HepG2 (cell line): ENCODE data around the gene ACAP1. TPM values are rescaled to one million over a fixed set of nuclear protein-coding genes. Genes with fewer than 3 reads are reported as not detected.

Experiments
- BCL6 ChIP-seq: IDR thresholded peaks from 2 replicates; pipeline ENCODE4 v1.6.1; 2016; ENCODE audit warnings: missing genetic modification reagents, missing compliant biosample characterization
- ELF4 ChIP-seq: sonication (generic); formaldehyde crosslinking; IDR thresholded peaks from 2 replicates; pipeline ENCODE4 v1.5.0; 2020; ENCODE audit warnings: missing genetic modification reagents, mild to moderate bottlenecking, moderate library complexity, borderline replicate concordance
- HES4 ChIP-seq: sonication (generic); formaldehyde crosslinking; IDR thresholded peaks from 2 replicates; pipeline ENCODE4 v1.9.0; 2021; ENCODE audit warnings: mild to moderate bottlenecking, missing genetic modification reagents, borderline replicate concordance
- HOXA9 ChIP-seq: sonication (generic); formaldehyde crosslinking; IDR thresholded peaks from 2 replicates; pipeline ENCODE4 v1.8.1; 2022; ENCODE audit warnings: missing genetic modification reagents, mild to moderate bottlenecking, moderate library complexity, borderline replicate concordance
- PLRG1 ChIP-seq: fragments of 450-650 bp; conservative IDR thresholded peaks from 2 replicates; pipeline ENCODE4 v1.6.1; 2016
- RBM39 ChIP-seq: fragments of 200-400 bp; formaldehyde crosslinking; IDR thresholded peaks from one replicate; pipeline ENCODE4 v1.6.1; 2018; ENCODE audit warnings: antibody characterized with exemption, mild to moderate bottlenecking, low read depth, low read length; ENCODE audit not compliant: poor library complexity, severe bottlenecking
- SOX5 ChIP-seq: IDR thresholded peaks from 2 replicates; pipeline ENCODE4 v1.6.1; 2016; ENCODE audit warnings: borderline replicate concordance
- TP53 ChIP-seq: sonication (generic); formaldehyde crosslinking; conservative IDR thresholded peaks from 2 replicates; pipeline ENCODE4 v1.4.0; 2020; ENCODE audit warnings: missing genetic modification reagents
- ZBTB3 ChIP-seq: sonication (generic); formaldehyde crosslinking; IDR thresholded peaks from 2 replicates; pipeline ENCODE4 v1.4.0; 2020; ENCODE audit warnings: low read depth, mild to moderate bottlenecking, moderate library complexity, missing genetic modification reagents, borderline replicate concordance
- ZKSCAN5 ChIP-seq: sonication (generic); formaldehyde crosslinking; IDR thresholded peaks from 2 replicates; pipeline ENCODE4 v1.5.1; 2020; ENCODE audit warnings: mild to moderate bottlenecking, missing genetic modification reagents
- ZNF451 ChIP-seq: sonication (generic); formaldehyde crosslinking; IDR thresholded peaks from 2 replicates; pipeline ENCODE4 v1.5.0; 2020; ENCODE audit warnings: mild to moderate bottlenecking, missing genetic modification reagents
- ZNF724P ChIP-seq: sonication (generic); formaldehyde crosslinking; IDR thresholded peaks from 2 replicates; pipeline ENCODE4 v1.8.0; 2022; ENCODE audit warnings: missing genetic modification reagents, borderline replicate concordance
- ZNF878 ChIP-seq: sonication (generic); formaldehyde crosslinking; IDR thresholded peaks from 2 replicates; pipeline ENCODE4 v1.8.1; 2023; ENCODE audit warnings: mild to moderate bottlenecking, missing genetic modification reagents, moderate library complexity
- ZNF891 ChIP-seq: sonication (generic); formaldehyde crosslinking; IDR thresholded peaks from 2 replicates; pipeline ENCODE4 v1.5.0; 2020; ENCODE audit warnings: mild to moderate bottlenecking, missing genetic modification reagents
- polyA plus RNA-seq, 8 experiments: library from polyadenylated mRNA; depleted of rRNA in 3 of 8; stranded (reverse) in 7 of 8; unstranded in 1 of 8; fragments of >200 nt; fragmentation: Illumina TruSeq in 4 of 8; extraction: Trizol in 4 of 8; gene quantifications; 2 replicates each; pipeline versions ENCODE4 v1.2.1 to v1.2.3, GENCODE V29; 2011 to 2016; ENCODE audit warnings: low read depth in 4 of 8, missing spikeins in 1 of 8, mixed read lengths in 1 of 8; ENCODE audit not compliant: insufficient read depth in 1 of 8
- total RNA-seq, 5 experiments: library from RNA; depleted of rRNA; stranded (reverse); fragments of >200 nt; fragmentation: Illumina TruSeq; extraction: Trizol; gene quantifications; 2 replicates each; pipeline ENCODE4 v1.2.3, GENCODE V29; 2016; ENCODE audit warnings: low read depth in 1 of 5
- TF ChIP-seq, protein P1 (sequence below): sonication (generic); formaldehyde crosslinking; conservative IDR thresholded peaks from 2 replicates; pipeline ENCODE4 v1.5.0; 2020; ENCODE audit warnings: missing genetic modification reagents
- TF ChIP-seq, protein P2 (sequence below): sonication (generic); formaldehyde crosslinking; IDR thresholded peaks from 2 replicates; pipeline ENCODE4 v1.4.0; 2020; ENCODE audit warnings: missing genetic modification reagents
- TF ChIP-seq, protein P3 (sequence below): IDR thresholded peaks from 2 replicates; pipeline ENCODE4 v1.6.1; 2016
- TF ChIP-seq, protein P4 (sequence below): sonication (generic); IDR thresholded peaks from 2 replicates; pipeline ENCODE4 v1.6.1; 2016; ENCODE audit warnings: low read depth, borderline replicate concordance
- TF ChIP-seq, protein P5 (sequence below): sonication (generic); formaldehyde crosslinking; conservative IDR thresholded peaks from 2 replicates; pipeline ENCODE4 v1.4.0; 2020; ENCODE audit warnings: missing genetic modification reagents
- TF ChIP-seq, protein P6 (sequence below): sonication (generic); formaldehyde crosslinking; IDR thresholded peaks from 2 replicates; pipeline ENCODE4 v1.8.1; 2023; ENCODE audit warnings: mild to moderate bottlenecking, missing genetic modification reagents, borderline replicate concordance

Gene ACAP1
- total and polyA plus RNA-seq, 2 of the 13 experiments (the other 11 are each of a cell fraction or from before 2014, with no cell fraction given), result 1.3 to 2.5 TPM

DNA sequence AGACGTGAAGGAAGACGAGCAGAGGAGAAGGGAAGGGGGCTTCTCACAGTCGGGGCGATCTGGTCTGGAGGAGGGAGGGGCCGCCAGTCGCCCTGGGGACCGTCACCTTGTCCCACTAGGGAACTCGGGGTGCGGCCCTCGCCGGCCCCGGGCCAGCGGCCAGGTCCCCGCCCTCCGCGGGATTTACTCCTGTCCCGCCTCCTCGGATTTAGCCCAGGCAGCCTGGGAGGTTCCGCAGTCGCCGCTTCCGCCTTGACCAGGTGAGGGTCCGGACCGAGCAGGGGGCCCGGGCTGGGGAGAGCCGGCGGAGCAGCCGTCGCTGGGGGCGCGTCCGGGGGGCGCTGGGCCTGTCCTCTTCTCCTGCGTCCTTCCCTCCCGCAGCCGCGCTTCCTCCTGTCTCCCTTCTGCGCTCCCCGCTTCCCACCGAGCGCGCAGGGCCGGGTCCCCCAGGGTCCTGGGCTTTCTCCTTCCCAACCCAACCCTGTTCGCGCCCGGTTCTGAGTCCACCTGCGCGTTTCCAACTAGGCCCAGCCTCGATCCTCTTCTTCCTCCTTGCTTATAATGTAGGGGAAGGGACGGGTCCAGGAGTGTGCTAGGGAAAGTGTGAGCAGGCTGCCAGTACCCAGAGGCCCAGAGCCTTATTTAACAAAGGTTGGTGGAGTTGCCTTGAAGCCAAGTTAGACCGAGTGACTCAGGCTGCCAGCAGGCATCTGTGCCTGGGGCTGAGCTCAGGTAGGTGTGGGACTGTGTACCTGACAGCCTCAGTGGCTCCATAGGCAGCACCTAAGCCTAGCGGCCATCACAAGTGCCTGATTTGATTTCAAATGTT, 44.7 kb downstream of the ACAP1 start, which contains the start of gene TNK1 (continued):
- TF ChIP-seq, protein P1, sequence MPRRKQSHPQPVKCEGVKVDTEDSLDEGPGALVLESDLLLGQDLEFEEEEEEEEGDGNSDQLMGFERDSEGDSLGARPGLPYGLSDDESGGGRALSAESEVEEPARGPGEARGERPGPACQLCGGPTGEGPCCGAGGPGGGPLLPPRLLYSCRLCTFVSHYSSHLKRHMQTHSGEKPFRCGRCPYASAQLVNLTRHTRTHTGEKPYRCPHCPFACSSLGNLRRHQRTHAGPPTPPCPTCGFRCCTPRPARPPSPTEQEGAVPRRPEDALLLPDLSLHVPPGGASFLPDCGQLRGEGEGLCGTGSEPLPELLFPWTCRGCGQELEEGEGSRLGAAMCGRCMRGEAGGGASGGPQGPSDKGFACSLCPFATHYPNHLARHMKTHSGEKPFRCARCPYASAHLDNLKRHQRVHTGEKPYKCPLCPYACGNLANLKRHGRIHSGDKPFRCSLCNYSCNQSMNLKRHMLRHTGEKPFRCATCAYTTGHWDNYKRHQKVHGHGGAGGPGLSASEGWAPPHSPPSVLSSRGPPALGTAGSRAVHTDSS, result no peak
- TF ChIP-seq ZNF878 (CRISPR knock-in tag) (no peak), ZNF451 (CRISPR knock-in tag) (peak; percentile 56; the same call in 1 of the 2 replicates), HES4 (CRISPR knock-in tag) (0 out of 2 replicates have a peak, but pooled peaks have one; percentile 41), ZNF724P (CRISPR knock-in tag) (peak; percentile 62; the same call in 1 of the 2 replicates), TP53 (CRISPR knock-in tag) (no peak), ZBTB3 (CRISPR knock-in tag) (no peak), SOX5 (CRISPR knock-in tag) (no peak), RBM39 (no peak), ELF4 (CRISPR knock-in tag) (no peak), ZKSCAN5 (CRISPR knock-in tag) (no peak), HOXA9 (CRISPR knock-in tag) (no peak), ZNF891 (peak; percentile 45; the same call in 1 of the 2 replicates), PLRG1 (no peak), BCL6 (CRISPR knock-in tag) (no peak)
- TF ChIP-seq, protein P2, sequence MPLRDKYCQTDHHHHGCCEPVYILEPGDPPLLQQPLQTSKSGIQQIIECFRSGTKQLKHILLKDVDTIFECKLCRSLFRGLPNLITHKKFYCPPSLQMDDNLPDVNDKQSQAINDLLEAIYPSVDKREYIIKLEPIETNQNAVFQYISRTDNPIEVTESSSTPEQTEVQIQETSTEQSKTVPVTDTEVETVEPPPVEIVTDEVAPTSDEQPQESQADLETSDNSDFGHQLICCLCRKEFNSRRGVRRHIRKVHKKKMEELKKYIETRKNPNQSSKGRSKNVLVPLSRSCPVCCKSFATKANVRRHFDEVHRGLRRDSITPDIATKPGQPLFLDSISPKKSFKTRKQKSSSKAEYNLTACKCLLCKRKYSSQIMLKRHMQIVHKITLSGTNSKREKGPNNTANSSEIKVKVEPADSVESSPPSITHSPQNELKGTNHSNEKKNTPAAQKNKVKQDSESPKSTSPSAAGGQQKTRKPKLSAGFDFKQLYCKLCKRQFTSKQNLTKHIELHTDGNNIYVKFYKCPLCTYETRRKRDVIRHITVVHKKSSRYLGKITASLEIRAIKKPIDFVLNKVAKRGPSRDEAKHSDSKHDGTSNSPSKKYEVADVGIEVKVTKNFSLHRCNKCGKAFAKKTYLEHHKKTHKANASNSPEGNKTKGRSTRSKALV (CRISPR knock-in tag), result 0 out of 2 replicates have a peak, but pooled peaks have one; percentile 18
- TF ChIP-seq, protein P3, sequence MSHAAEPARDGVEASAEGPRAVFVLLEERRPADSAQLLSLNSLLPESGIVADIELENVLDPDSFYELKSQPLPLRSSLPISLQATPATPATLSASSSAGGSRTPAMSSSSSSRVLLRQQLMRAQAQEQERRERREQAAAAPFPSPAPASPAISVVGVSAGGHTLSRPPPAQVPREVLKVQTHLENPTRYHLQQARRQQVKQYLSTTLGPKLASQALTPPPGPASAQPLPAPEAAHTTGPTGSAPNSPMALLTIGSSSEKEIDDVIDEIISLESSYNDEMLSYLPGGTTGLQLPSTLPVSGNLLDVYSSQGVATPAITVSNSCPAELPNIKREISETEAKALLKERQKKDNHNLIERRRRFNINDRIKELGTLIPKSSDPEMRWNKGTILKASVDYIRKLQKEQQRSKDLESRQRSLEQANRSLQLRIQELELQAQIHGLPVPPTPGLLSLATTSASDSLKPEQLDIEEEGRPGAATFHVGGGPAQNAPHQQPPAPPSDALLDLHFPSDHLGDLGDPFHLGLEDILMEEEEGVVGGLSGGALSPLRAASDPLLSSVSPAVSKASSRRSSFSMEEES (CRISPR knock-in tag), result no peak
- TF ChIP-seq, protein P4, sequence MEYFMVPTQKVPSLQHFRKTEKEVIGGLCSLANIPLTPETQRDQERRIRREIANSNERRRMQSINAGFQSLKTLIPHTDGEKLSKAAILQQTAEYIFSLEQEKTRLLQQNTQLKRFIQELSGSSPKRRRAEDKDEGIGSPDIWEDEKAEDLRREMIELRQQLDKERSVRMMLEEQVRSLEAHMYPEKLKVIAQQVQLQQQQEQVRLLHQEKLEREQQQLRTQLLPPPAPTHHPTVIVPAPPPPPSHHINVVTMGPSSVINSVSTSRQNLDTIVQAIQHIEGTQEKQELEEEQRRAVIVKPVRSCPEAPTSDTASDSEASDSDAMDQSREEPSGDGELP, result peak; percentile 23; the same call in 1 of the 2 replicates
- TF ChIP-seq, protein P5, sequence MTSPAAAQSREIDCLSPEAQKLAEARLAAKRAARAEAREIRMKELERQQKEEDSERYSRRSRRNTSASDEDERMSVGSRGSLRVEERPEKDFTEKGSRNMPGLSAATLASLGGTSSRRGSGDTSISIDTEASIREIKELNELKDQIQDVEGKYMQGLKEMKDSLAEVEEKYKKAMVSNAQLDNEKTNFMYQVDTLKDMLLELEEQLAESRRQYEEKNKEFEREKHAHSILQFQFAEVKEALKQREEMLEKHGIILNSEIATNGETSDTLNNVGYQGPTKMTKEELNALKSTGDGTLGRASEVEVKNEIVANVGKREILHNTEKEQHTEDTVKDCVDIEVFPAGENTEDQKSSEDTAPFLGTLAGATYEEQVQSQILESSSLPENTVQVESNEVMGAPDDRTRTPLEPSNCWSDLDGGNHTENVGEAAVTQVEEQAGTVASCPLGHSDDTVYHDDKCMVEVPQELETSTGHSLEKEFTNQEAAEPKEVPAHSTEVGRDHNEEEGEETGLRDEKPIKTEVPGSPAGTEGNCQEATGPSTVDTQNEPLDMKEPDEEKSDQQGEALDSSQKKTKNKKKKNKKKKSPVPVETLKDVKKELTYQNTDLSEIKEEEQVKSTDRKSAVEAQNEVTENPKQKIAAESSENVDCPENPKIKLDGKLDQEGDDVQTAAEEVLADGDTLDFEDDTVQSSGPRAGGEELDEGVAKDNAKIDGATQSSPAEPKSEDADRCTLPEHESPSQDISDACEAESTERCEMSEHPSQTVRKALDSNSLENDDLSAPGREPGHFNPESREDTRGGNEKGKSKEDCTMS (CRISPR knock-in tag), result no peak
- TF ChIP-seq, protein P6, sequence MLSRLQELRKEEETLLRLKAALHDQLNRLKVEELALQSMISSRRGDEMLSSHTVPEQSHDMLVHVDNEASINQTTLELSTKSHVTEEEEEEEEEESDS (CRISPR knock-in tag), result no peak
